Esophagus (tissue), 2 donors: ENCODE results near the gene TADA2B. TPM values are rescaled to one million over a fixed set of nuclear protein-coding genes. Genes with fewer than 3 reads are reported as not detected.

Source experiments
- H3K27ac ChIP-seq, 2 donors: one replicate each; pipeline ENCODE4 v1.5.1; 2013; ENCODE audit warnings: low read depth in 2 of 2, mild to moderate bottlenecking in 2 of 2, inconsistent platforms in 1 of 2, low read length in 1 of 2, moderate library complexity in 1 of 2
- H3K27me3 ChIP-seq, 2 donors: one replicate each; pipeline ENCODE4 v1.6.1; 2013; ENCODE audit warnings: low read length in 2 of 2, control low read depth in 1 of 2, mild to moderate bottlenecking in 1 of 2; ENCODE audit not compliant: insufficient read depth in 2 of 2, control insufficient read depth in 1 of 2
- H3K36me3 ChIP-seq, 2 donors: one replicate each; pipeline ENCODE4 v1.6.1; 2013; ENCODE audit warnings: low read length in 1 of 2; ENCODE audit not compliant: control insufficient read depth in 2 of 2, insufficient read depth in 2 of 2
- H3K4me1 ChIP-seq, 2 donors: one replicate each; pipeline ENCODE4 v1.6.1; 2013; ENCODE audit warnings: low read length in 1 of 2; ENCODE audit not compliant: control insufficient read depth in 2 of 2, insufficient read depth in 2 of 2
- H3K4me3 ChIP-seq, 2 donors: one replicate each; pipeline ENCODE4 v1.5.1; 2013; ENCODE audit warnings: low read length in 2 of 2, mild to moderate bottlenecking in 2 of 2, low read depth in 1 of 2, moderate library complexity in 1 of 2
- H3K9me3 ChIP-seq, 2 donors: one replicate each; pipeline ENCODE4 v1.6.1; 2013; ENCODE audit warnings: mild to moderate bottlenecking in 2 of 2, low read depth in 1 of 2, low read length in 1 of 2, moderate library complexity in 1 of 2; ENCODE audit not compliant: control insufficient read depth in 2 of 2, insufficient read depth in 1 of 2
- WGBS, 2 donors: extraction: QIAGEN DNeasy Blood & Tissue Kit; methylation state at CpG; one replicate each; pipeline ENCODE4 v1.1.7; 2013; 5-methylcytosine and 5-hydroxymethylcytosine counted together
- polyA plus RNA-seq, 2 donors: library from polyadenylated mRNA; stranded (reverse); fragments of 200-250 nt; gene quantifications; one replicate each; pipeline ENCODE4 v1.2.3, GENCODE V29; 2013
- donor health status: healthy with polysubstance abuse.
- donor health status: Bipolar disorder and iron deficiency.

The TADA2B gene
- polyA plus RNA-seq, 2 donors: 8.4 to 8.5 TPM

DNA sequence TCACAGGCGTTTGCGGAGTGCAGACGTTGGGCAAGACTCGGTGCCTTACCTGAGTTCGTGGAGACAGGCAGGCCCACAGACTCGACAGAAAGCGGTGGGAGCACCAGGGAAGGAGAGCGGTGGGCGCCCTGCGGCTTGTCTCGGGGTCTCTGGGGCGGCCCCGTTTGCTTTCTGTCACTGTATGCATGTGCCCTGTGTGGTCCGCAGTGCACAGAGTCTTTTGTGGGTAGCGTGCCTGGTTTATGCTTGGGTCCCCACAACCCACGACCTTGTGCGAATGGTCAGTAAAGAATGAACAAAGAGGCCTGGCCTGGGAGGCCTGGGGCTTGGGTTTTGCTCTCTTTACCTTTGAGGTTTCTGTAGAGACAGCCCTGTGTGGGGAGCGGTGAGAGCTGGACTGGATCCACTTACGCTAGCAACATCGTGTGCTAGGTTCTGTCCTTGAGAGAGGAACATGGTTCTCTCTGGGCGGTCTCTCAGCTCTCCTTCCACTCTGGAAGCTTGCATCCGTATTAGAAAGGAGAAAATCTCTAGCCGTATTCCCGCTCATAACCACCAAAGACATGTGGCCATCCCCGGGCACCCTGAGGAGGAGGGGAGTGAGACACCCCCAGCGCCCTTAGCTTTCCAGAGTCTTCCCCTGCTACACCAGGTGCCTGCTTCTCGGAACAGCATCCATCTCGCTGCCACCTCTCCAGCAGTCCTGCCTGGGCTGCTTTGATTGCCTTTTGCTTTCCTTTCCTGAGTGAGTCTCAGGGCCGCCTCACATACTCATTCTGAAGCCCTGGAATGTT, 1.2 kb downstream of the TADA2B start:
- Histone ChIP-seq H3K4me1 (peaks cover 17 to 25% of the 10 kb centered on the region in 2 donors), H3K4me3 (peak overlapping the region; percentile 69 to 98), H3K27ac (peak overlapping the region; percentile 94 to 97), H3K36me3 (peaks cover 0 to 2% of the 10 kb centered on the region in 2 donors), H3K9me3 (no peaks in the 10 kb centered on the region), H3K27me3 (no peaks in the 10 kb centered on the region)
- WGBS, 2 donors: 11 to 14% methylated on average over 29 of the region's 29 CpGs

- H3K36me3 ChIP-seq: peaks cover 0 to 3% of the 10 kb centered on the region in 2 donors
- H3K27me3 ChIP-seq: no peaks in the 10 kb centered on the region
- H3K4me3 ChIP-seq: no peak overlapping the region
- no peaks in the 10 kb centered on the region for H3K9me3 ChIP-seq
- peaks cover 19 to 25% of the 10 kb centered on the region in 2 donors for H3K4me1 ChIP-seq
- no peak overlapping the region for H3K27ac ChIP-seq
- 71 to 77% methylated on average over 8 of the region's 8 CpGs for WGBS, 2 donors
Observed at GRCh38 chr4:7045553-7045952, 2.4 kb downstream of the TADA2B start.

DNA sequence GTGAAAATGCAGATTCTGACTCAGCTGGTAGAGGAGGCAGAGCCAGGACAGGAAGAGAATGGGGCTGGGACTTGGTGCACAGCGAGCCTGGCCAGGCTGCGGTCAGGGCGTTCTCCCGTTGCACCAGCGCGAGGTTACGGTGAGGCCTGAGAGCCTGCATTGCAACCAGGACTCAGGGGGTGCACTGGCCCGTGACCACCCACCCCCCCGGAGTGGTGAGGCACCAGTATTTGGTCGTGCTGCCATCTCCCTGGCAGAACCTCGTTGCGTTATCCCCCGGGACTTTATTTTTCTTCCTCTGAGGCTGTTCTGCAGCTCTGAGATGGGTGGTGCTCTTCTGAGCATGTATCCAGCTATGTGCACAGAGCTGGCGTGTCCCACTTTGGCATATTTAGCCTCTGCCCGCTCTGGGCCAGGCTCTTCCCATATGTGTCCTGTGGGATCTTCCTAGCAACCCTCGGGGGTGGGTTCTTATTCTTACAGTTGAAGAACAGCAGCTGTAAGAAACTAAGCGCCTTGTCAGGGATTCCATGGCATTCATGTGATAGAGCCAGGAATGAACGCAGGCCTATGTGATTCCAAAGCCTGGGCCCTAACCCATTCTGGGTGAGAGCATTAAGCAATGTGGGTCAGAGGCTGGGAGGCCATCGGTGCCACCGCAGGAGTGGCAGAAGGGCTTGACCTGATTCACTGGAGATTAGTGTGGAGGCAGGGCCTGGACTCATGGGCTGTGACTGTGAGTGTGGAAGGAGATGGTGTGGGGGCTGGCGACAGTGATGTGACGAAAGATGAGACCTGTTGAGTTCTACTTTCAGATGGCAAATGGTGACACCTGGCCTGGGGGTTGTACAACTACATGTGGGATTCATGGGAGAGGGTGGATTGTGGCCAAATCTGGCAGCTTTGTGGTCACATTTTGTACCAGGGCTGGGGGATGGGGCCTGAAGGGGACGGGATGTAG, 3.1 kb downstream of the TADA2B start:
- no peaks in the 10 kb centered on the region for H3K9me3 ChIP-seq
- H3K4me3 ChIP-seq: no peak overlapping the region
- no peak overlapping the region for H3K27ac ChIP-seq
- no peaks in the 10 kb centered on the region for H3K27me3 ChIP-seq
- 78 to 82% methylated on average over 23 of the region's 23 CpGs for WGBS, 2 donors
- H3K36me3 ChIP-seq: peaks cover 0 to 6% of the 10 kb centered on the region in 2 donors
- H3K4me1 ChIP-seq: peaks cover 19 to 27% of the 10 kb centered on the region in 2 donors

DNA sequence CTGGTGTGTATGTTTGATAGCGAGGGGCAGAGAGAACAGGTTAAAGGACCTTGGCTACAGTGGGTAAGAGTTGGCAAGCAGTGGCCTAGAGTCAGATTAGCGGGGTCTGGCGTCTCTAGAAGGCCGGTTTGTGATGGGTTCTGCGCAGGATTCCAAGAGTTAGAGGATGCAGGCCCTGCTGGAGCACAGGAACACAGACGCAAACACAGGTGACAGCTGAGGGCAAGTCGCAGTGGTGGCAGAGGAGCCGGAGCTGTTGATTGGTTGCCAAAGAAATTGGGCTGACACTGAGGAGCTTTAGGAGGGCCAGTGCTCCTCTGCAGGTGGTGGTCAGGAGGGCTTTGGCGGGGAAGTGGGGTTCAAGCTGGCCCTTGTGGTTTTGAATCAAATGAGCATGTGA, 3.8 kb downstream of the TADA2B start:
- H3K27me3 ChIP-seq: no peaks in the 10 kb centered on the region
- no peaks in the 10 kb centered on the region for H3K9me3 ChIP-seq
- peak overlapping the region in 1 of 2 donors; percentile 9 for H3K27ac ChIP-seq
- H3K36me3 ChIP-seq: peaks cover 0 to 7% of the 10 kb centered on the region in 2 donors
- 85% methylated on average over 9 of the region's 9 CpGs for WGBS, 2 donors
- H3K4me3 ChIP-seq: no peak overlapping the region
- peaks cover 14 to 23% of the 10 kb centered on the region in 2 donors for H3K4me1 ChIP-seq

- Histone ChIP-seq H3K9me3 (no peaks in the 10 kb centered on the region), H3K4me3 (no peak overlapping the region), H3K36me3 (peaks cover 0 to 9% of the 10 kb centered on the region in 2 donors), H3K27me3 (no peaks in the 10 kb centered on the region), H3K4me1 (peaks cover 10 to 26% of the 10 kb centered on the region in 2 donors), H3K27ac (no peak overlapping the region)
- WGBS, 2 donors: 92% methylated on average over 12 of the region's 12 CpGs
Observed at GRCh38 chr4:7048642-7049041, 5.5 kb downstream of the TADA2B start.

GRCh38 chr4:7049295-7049694, 6.1 kb downstream of the TADA2B start:
- peaks cover 4 to 16% of the 10 kb centered on the region in 2 donors for H3K36me3 ChIP-seq
- H3K9me3 ChIP-seq: no peaks in the 10 kb centered on the region
- no peaks in the 10 kb centered on the region for H3K27me3 ChIP-seq
- peaks cover 10 to 26% of the 10 kb centered on the region in 2 donors for H3K4me1 ChIP-seq
- H3K4me3 ChIP-seq: no peak overlapping the region
- WGBS, 2 donors: 91 to 94% methylated on average over 4 of the region's 4 CpGs
- no peak overlapping the region for H3K27ac ChIP-seq

DNA sequence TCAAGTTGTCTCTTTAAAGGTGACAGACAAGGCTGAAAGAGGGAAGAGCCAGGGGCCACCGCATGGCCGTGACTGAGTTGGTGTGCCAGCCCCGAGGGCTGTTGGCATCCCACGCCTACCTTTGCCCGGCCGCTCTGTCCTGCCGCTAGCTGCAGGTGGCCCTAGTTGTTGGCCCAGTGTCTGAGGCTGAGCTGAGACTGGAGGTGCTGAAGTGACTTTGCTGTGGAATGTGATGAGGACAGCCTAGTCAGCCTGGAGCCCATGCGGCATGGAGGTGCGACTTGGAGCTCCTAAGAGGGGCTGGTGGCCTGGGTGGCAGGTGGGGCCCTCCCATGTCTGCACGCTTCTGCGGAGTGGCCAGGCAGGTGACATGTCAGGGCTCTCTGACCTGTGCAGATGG, 6.6 kb downstream of the TADA2B start:
- H3K36me3 ChIP-seq: peaks cover 4 to 19% of the 10 kb centered on the region in 2 donors
- peaks cover 10 to 23% of the 10 kb centered on the region in 2 donors for H3K4me1 ChIP-seq
- no peak overlapping the region for H3K27ac ChIP-seq
- H3K9me3 ChIP-seq: no peaks in the 10 kb centered on the region
- no peaks in the 10 kb centered on the region for H3K27me3 ChIP-seq
- WGBS, 2 donors: 86 to 88% methylated on average over 11 of the region's 11 CpGs
- H3K4me3 ChIP-seq: no peak overlapping the region

GRCh38 chr4:7050481-7051143, 7.4 kb downstream of the TADA2B start:
- no peak overlapping the region for H3K4me3 ChIP-seq
- peaks cover 9 to 24% of the 10 kb centered on the region in 2 donors for H3K36me3 ChIP-seq
- no peaks in the 10 kb centered on the region for H3K9me3 ChIP-seq
- 74 to 90% methylated on average over 35 to 36 of the region's 36 CpGs for WGBS, 2 donors
- H3K27me3 ChIP-seq: no peaks in the 10 kb centered on the region
- peaks cover 8 to 17% of the 10 kb centered on the region in 2 donors for H3K4me1 ChIP-seq
- no peak overlapping the region for H3K27ac ChIP-seq

GRCh38 chr4:7051144-7051495, 7.9 kb downstream of the TADA2B start:
- WGBS, 2 donors: 71 to 89% methylated on average over 12 of the region's 12 CpGs
- peaks cover 11 to 29% of the 10 kb centered on the region in 2 donors for H3K36me3 ChIP-seq
- no peaks in the 10 kb centered on the region for H3K9me3 ChIP-seq

More at GRCh38 chr4:7051144-7051495, 7.9 kb downstream of the TADA2B start:
- Histone ChIP-seq H3K4me3 (no peak overlapping the region), H3K27ac (no peak overlapping the region), H3K27me3 (no peaks in the 10 kb centered on the region), H3K4me1 (peaks cover 5 to 14% of the 10 kb centered on the region in 2 donors)
